ENCODE measurements around the gene TSPYL1.
"Not testable (repeated sequence)": the region's sequence is repeated elsewhere in the genome, so short reads cannot be mapped to it uniquely, and the experiment has no call there.

Gene TSPYL1

DNA sequence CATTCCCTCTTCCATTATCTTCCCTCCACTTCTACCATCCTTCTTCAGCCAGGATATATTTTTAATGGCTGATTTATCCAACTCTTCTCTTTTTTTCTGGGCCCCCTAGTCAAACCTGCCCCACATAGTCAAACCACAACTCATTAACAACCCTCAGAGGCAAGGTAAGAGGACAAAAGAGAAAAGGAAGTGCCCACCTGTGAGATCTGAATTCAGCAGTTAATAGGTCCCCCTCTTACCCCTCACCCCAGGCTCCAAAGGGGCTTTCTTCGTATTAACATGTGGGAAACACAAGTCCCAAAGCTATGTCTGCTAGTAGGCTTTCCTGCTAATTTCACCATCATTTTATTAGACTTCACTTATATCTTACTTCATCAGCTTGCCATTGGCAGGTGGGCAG is 44.1 kb upstream of the TSPYL1 start:
- no peak overlapping the region for H3K27ac ChIP-seq
- TF ChIP-seq, protein P1, sequence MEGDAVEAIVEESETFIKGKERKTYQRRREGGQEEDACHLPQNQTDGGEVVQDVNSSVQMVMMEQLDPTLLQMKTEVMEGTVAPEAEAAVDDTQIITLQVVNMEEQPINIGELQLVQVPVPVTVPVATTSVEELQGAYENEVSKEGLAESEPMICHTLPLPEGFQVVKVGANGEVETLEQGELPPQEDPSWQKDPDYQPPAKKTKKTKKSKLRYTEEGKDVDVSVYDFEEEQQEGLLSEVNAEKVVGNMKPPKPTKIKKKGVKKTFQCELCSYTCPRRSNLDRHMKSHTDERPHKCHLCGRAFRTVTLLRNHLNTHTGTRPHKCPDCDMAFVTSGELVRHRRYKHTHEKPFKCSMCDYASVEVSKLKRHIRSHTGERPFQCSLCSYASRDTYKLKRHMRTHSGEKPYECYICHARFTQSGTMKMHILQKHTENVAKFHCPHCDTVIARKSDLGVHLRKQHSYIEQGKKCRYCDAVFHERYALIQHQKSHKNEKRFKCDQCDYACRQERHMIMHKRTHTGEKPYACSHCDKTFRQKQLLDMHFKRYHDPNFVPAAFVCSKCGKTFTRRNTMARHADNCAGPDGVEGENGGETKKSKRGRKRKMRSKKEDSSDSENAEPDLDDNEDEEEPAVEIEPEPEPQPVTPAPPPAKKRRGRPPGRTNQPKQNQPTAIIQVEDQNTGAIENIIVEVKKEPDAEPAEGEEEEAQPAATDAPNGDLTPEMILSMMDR (conservative IDR thresholded peaks at IDR 0.05) = no peak

DNA sequence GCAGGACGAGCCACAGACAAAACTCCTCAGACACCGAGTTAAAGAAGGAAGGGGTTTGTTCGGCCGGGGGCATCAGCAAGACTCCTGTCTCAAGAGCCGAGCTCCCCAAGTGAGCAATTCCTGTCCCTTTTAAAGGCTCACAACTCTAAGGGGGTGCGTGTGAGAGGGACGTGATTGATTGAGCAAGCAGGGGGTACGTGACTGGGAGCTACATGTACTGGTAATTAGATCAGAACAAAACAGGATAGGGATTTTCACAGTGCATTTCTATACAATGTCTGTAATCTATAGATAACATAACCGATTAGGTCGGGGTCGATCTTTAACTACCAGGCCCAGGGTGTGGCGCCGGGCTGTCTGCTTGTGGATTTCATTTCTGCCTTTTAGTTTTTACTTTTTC is 42.2 kb upstream of the TSPYL1 start:
- not testable (repeated sequence) for H3K27ac ChIP-seq

DNA sequence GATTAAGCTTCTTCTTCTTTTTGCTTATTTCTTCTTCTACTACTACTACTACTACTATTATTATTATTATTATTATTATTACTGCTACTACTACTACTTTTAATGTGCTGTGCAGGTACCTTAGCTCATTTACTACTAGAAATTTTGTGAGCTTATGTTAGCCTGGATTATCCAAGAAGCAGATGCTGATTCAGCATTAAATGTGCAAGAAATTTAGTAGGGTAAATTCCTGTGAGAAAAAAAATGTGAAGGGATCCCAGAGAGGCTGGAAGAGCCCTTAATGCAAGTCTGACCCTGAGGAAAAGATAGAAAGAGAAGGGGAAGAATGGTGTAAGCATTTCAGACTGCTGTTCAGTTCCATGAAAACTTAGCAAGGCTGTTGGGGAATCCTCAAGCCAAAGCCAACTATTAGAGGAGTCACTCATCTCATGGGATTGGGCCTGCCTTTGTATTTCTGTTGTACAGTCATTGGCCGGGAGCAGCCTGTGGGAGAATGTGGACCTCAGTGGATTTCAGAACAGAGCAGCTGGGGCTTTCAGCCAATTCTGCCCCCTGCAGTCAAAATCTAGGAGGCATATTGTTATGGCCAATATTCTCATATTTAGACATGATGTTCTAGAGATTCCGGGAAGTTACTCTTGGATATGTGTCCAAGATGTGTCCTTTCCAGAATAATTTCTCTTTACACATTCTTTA is 37.2 kb upstream of the TSPYL1 start:
- H3K27ac ChIP-seq = no peak overlapping the region
- TF ChIP-seq, protein P1 (conservative IDR thresholded peaks at IDR 0.05) = no peak

DNA sequence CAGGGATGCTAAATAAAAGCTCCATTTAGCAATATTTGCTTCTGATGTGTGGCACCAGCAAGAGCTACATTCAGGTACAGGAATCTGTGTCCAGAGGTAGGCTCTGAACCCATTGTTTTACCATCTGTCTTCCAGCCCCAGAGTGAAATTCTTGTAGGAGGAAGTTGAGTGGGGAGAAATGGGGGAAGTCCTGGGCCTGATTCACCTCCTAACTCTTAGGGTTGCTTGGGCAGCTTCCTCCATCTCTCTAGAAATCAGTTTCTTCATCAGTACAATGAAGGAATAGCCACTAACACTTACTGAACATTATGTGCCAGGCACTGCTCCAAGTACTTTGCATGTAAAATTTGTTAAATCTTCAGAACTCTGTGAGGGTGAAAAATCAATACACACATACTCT is 35.1 kb upstream of the TSPYL1 start:
- no peak overlapping the region for H3K27ac ChIP-seq
- TF ChIP-seq, protein P1 (conservative IDR thresholded peaks at IDR 0.05) = no peak

DNA sequence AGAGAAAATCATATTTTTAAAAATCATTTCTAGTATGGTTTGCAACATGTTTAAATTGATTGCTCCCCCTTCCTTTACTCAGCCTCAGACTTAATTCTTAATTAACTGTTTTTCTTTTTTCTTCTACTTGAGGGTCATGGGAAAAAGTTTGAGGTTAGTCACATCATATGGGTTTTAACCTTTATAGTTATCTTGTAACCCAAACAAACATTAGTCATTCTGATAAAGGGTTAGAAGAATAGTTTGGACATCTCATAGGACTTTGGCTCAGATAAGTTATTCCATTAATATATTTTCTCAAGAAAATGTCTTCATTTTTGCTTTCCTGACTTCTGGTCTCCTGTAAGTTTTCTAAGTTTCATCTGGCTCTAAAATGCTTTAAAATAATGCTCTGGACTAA is 34.5 kb upstream of the TSPYL1 start:
- TF ChIP-seq, protein P1 (conservative IDR thresholded peaks at IDR 0.05) = no peak
- H3K27ac ChIP-seq = no peak overlapping the region

DNA sequence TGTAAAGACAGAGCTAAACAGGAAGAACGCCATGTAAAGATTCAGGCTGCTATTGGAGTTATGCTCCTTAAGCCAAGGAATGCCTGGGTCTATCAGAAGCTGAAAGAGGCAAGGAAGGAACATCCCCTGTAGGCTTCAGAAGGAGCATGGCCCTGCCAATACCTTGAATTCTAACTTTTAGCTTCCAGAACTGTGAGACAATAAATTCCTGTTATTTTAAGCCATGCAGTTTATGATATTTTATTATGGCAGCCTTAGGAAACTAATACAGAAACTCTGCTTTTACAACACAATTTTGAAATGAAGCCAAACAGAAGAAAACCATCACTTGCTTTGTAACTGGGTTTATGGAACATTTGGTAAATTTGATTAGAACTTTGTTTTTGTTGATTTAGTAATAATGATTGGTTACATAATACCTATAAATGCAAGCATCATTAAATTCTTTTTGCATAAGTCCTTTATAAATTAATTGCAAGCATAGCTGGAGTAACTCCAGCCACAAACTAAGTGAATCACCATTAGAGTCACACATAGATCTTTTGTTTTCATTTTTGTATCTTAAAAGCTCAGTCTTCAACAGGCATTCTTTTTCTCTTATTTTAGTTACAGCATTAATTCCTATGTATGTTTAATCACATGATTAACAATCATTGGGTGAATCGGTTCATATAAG is 33.5 kb upstream of the TSPYL1 start:
- no peak overlapping the region; the same call in 1 of the 2 replicates for H3K27ac ChIP-seq
- TF ChIP-seq, protein P1 (conservative IDR thresholded peaks at IDR 0.05) = no peak

DNA sequence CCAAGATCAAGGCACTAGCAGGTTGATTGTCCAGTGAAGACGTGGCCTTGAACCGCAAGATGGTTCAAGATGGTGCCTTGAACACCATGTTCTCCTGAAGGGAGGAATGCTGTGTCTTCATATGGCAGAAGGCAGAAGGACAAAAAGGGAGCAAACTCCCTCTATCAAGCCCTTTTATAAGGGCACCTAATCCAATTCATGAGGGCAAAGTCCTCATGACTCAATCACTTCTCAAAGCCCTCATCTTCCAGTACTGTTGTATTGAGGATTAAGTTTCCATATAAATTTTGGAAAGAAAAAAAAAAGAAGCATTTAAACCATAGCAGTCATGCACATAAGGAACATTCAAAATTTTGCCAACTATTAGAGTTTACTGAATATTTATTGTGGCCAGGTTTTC is 29.9 kb upstream of the TSPYL1 start:
- TF ChIP-seq, protein P1 (conservative IDR thresholded peaks at IDR 0.05) = no peak
- no peak overlapping the region for H3K27ac ChIP-seq

DNA sequence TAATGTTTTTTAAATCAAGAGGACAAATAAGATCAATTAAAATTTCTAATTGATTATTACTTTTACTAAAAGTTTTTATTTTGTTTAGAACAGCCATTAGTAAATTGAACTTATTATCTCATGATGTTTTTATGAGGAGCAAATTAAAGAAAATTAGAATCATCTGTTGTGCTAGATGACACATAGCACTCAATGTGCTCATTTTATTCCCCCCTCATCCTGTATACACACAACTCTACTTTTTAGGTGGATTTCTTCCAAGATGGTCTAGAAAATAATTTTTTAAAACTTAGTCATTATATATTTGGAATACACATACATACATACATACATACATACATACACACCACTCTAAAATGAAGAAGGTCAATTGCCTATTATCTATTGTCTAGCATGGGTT is 29.3 kb upstream of the TSPYL1 start:
- no peak overlapping the region for H3K27ac ChIP-seq
- TF ChIP-seq, protein P1 (conservative IDR thresholded peaks at IDR 0.05) = no peak
